HepG2 (cell line): ENCODE measurements around the gene ALDH3A2. TPM values are rescaled to one million over a fixed set of nuclear protein-coding genes. Genes with fewer than 3 reads are reported as not detected.

Source experiments
- ATAD3A ChIP-seq: sonication (generic); formaldehyde crosslinking; IDR thresholded peaks from 2 replicates; pipeline ENCODE4 v1.4.0; 2020; ENCODE audit warnings: missing genetic modification reagents
- BCL6 ChIP-seq: IDR thresholded peaks from 2 replicates; pipeline ENCODE4 v1.6.1; 2016; ENCODE audit warnings: missing genetic modification reagents, missing compliant biosample characterization
- ERF ChIP-seq: IDR thresholded peaks from 2 replicates; pipeline ENCODE4 v1.6.1; 2018; ENCODE audit warnings: missing biosample characterization, missing genetic modification reagents
- FOXJ3 ChIP-seq: sonication (generic); formaldehyde crosslinking; IDR thresholded peaks from 2 replicates; pipeline ENCODE4 v1.4.0; 2020; ENCODE audit warnings: missing genetic modification reagents, mild to moderate bottlenecking, borderline replicate concordance
- GATAD2A ChIP-seq: IDR thresholded peaks from 2 replicates; pipeline ENCODE4 v1.6.1; 2016
- MAFG ChIP-seq: sonication (generic); formaldehyde crosslinking; IDR thresholded peaks from 2 replicates; pipeline ENCODE4 v1.5.1; 2020; ENCODE audit warnings: mild to moderate bottlenecking, missing genetic modification reagents
- MED1 ChIP-seq: sonication (generic); formaldehyde crosslinking; IDR thresholded peaks from 2 replicates; pipeline ENCODE4 v1.4.0; 2020; ENCODE audit warnings: missing genetic modification reagents
- NCOA1 ChIP-seq: sonication (generic); formaldehyde crosslinking; IDR thresholded peaks from 2 replicates; pipeline ENCODE4 v1.9.0; 2021; ENCODE audit warnings: missing genetic modification reagents
- PTBP1 ChIP-seq: fragments of 200-400 bp; formaldehyde crosslinking; IDR thresholded peaks from 2 replicates; pipeline ENCODE4 v1.6.1; 2018; ENCODE audit warnings: low read length, low read depth; ENCODE audit not compliant: poor library complexity, severe bottlenecking
- REPIN1 ChIP-seq: sonication (generic); formaldehyde crosslinking; IDR thresholded peaks from 2 replicates; pipeline ENCODE4 v1.8.0; 2022; ENCODE audit warnings: missing genetic modification reagents, low read depth, mild to moderate bottlenecking, borderline replicate concordance
- SP4 ChIP-seq: sonication (generic); formaldehyde crosslinking; IDR thresholded peaks from 2 replicates; pipeline ENCODE4 v1.8.1; 2023; ENCODE audit warnings: mild to moderate bottlenecking, missing genetic modification reagents
- ZNF10 ChIP-seq: sonication (generic); formaldehyde crosslinking; IDR thresholded peaks from 2 replicates; pipeline ENCODE4 v1.4.0; 2020; ENCODE audit warnings: mild to moderate bottlenecking, low read depth, missing genetic modification reagents, borderline replicate concordance
- ZNF205 ChIP-seq: IDR thresholded peaks from 2 replicates; pipeline ENCODE4 v1.6.1; 2018; ENCODE audit warnings: missing biosample characterization, missing genetic modification reagents
- ZNF234 ChIP-seq: sonication (generic); formaldehyde crosslinking; conservative IDR thresholded peaks from 2 replicates; pipeline ENCODE4 v1.5.1; 2020; ENCODE audit warnings: mild to moderate bottlenecking, missing genetic modification reagents
- polyA plus RNA-seq, 8 experiments: library from polyadenylated mRNA; depleted of rRNA in 3 of 8; stranded (reverse) in 7 of 8; unstranded in 1 of 8; fragments of >200 nt; fragmentation: Illumina TruSeq in 4 of 8; extraction: Trizol in 4 of 8; gene quantifications; 2 replicates each; pipeline versions ENCODE4 v1.2.1 to v1.2.3, GENCODE V29; 2011 to 2016; ENCODE audit warnings: low read depth in 4 of 8, missing spikeins in 1 of 8, mixed read lengths in 1 of 8; ENCODE audit not compliant: insufficient read depth in 1 of 8
- total RNA-seq, 5 experiments: library from RNA; depleted of rRNA; stranded (reverse); fragments of >200 nt; fragmentation: Illumina TruSeq; extraction: Trizol; gene quantifications; 2 replicates each; pipeline ENCODE4 v1.2.3, GENCODE V29; 2016; ENCODE audit warnings: low read depth in 1 of 5
- TF ChIP-seq, protein P1 (sequence below): sonication (generic); formaldehyde crosslinking; conservative IDR thresholded peaks from 2 replicates; pipeline ENCODE4 v1.4.0; 2020; ENCODE audit warnings: missing genetic modification reagents
- TF ChIP-seq, protein P2 (sequence below): sonication (generic); formaldehyde crosslinking; IDR thresholded peaks from 2 replicates; pipeline ENCODE4 v1.4.0; 2020; ENCODE audit warnings: missing genetic modification reagents
- TF ChIP-seq, protein P3 (sequence below): sonication (generic); formaldehyde crosslinking; IDR thresholded peaks from 2 replicates; pipeline ENCODE4 v1.8.0; 2022; ENCODE audit warnings: mild to moderate bottlenecking, missing genetic modification reagents, borderline replicate concordance
- TF ChIP-seq, protein P4 (sequence below): sonication (generic); formaldehyde crosslinking; IDR thresholded peaks from 2 replicates; pipeline ENCODE4 v1.8.1; 2023; ENCODE audit warnings: mild to moderate bottlenecking, moderate library complexity, missing genetic modification reagents
- TF ChIP-seq, protein P5 (sequence below): sonication (generic); formaldehyde crosslinking; IDR thresholded peaks from 2 replicates; pipeline ENCODE4 v1.5.1; 2020; ENCODE audit warnings: missing genetic modification reagents, mild to moderate bottlenecking, borderline replicate concordance
- TF ChIP-seq, protein P6 (sequence below): sonication (generic); formaldehyde crosslinking; IDR thresholded peaks from 2 replicates; pipeline ENCODE4 v1.4.0; 2020; ENCODE audit warnings: missing genetic modification reagents

The ALDH3A2 gene
- total and polyA plus RNA-seq, 2 of the 13 experiments (the other 11 are each of a cell fraction or from before 2014, with no cell fraction given) = 80.8 to 180 TPM

DNA sequence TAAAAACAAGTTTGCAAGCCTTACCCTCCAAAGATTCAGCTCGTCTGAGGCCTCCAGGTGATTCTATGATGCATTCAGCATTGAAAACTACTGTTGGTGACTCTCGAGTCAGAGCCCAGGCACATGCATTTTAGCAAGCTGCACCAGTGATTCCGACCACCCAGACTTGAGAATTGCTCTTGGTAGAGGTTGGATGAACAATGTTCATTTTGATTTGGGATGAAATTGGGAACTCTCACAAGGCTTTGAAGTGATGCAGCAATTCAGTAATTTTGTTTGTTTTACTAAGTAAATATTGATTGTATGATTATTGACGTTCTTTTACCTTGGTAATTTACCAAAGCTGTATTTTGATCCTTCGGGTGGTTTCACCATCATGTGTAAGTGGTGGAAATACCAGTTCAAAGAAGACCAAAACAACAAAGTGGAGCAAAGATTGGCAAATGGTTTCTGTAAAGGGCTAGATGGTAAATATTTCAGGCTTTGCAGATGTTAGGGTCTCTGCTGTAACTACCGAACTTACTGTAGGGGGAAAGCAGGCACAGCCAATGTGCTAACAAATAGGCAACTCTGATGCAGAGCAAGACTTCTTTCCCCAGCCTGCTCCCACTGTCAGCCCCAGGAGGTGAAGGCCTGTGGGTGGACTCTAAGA is 11.8 kb downstream of the ALDH3A2 start (continued):
- TF ChIP-seq, protein P1, sequence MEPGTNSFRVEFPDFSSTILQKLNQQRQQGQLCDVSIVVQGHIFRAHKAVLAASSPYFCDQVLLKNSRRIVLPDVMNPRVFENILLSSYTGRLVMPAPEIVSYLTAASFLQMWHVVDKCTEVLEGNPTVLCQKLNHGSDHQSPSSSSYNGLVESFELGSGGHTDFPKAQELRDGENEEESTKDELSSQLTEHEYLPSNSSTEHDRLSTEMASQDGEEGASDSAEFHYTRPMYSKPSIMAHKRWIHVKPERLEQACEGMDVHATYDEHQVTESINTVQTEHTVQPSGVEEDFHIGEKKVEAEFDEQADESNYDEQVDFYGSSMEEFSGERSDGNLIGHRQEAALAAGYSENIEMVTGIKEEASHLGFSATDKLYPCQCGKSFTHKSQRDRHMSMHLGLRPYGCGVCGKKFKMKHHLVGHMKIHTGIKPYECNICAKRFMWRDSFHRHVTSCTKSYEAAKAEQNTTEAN = 0 out of 2 replicates have a peak, but pooled peaks have one; percentile 28
- TF ChIP-seq BCL6 (CRISPR knock-in tag) (peak; percentile 89), SP4 (CRISPR knock-in tag) (no peak), ATAD3A (CRISPR knock-in tag) (no peak), ERF (CRISPR knock-in tag) (peak; percentile 52; the same call in 1 of the 2 replicates), MAFG (no peak), PTBP1 (no peak), GATAD2A (CRISPR knock-in tag) (peak; percentile 98), MED1 (CRISPR knock-in tag) (peak; percentile 94), ZNF234 (no peak), ZNF10 (CRISPR knock-in tag) (no peak), REPIN1 (CRISPR knock-in tag) (peak; percentile 58; the same call in 1 of the 2 replicates), FOXJ3 (CRISPR knock-in tag) (peak; percentile 92), ZNF205 (peak; percentile 87), NCOA1 (CRISPR knock-in tag) (peak; percentile 60; the same call in 1 of the 2 replicates)
- TF ChIP-seq, protein P2, sequence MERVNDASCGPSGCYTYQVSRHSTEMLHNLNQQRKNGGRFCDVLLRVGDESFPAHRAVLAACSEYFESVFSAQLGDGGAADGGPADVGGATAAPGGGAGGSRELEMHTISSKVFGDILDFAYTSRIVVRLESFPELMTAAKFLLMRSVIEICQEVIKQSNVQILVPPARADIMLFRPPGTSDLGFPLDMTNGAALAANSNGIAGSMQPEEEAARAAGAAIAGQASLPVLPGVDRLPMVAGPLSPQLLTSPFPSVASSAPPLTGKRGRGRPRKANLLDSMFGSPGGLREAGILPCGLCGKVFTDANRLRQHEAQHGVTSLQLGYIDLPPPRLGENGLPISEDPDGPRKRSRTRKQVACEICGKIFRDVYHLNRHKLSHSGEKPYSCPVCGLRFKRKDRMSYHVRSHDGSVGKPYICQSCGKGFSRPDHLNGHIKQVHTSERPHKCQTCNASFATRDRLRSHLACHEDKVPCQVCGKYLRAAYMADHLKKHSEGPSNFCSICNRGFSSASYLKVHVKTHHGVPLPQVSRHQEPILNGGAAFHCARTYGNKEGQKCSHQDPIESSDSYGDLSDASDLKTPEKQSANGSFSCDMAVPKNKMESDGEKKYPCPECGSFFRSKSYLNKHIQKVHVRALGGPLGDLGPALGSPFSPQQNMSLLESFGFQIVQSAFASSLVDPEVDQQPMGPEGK (CRISPR knock-in tag) = peak; percentile 49; the same call in 1 of the 2 replicates
- TF ChIP-seq, protein P3, sequence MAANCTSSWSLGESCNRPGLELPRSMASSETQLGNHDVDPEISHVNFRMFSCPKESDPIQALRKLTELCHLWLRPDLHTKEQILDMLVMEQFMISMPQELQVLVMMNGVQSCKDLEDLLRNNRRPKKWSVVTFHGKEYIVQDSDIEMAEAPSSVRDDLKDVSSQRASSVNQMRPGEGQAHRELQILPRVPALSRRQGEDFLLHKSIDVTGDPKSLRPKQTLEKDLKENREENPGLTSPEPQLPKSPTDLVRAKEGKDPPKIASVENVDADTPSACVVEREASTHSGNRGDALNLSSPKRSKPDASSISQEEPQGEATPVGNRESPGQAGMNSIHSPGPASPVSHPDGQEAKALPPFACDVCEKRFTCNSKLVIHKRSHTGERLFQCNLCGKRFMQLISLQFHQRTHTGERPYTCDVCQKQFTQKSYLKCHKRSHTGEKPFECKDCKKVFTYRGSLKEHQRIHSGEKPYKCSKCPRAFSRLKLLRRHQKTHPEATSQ (CRISPR knock-in tag) = no peak
- TF ChIP-seq, protein P4, sequence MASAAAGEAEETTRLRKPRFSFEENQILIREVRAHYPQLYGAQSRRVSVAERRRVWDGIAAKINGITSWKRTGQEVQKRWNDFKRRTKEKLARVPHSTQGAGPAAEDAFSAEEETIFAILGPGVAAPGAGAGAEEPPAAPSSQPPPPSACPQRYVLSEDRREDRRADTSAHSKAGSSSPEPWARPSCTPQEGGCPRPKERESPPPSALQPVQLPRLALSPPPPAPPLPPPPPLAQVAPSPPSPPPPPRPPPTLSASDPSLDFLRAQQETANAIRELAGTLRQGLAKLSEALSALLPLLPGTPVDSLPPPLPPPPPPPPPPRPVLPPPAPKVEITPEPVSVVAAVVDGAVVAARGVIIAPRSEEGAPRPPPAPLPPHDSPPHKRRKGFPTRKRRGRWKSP (CRISPR knock-in tag) = peak; percentile 69; the same call in 1 of the 2 replicates
- TF ChIP-seq, protein P5, sequence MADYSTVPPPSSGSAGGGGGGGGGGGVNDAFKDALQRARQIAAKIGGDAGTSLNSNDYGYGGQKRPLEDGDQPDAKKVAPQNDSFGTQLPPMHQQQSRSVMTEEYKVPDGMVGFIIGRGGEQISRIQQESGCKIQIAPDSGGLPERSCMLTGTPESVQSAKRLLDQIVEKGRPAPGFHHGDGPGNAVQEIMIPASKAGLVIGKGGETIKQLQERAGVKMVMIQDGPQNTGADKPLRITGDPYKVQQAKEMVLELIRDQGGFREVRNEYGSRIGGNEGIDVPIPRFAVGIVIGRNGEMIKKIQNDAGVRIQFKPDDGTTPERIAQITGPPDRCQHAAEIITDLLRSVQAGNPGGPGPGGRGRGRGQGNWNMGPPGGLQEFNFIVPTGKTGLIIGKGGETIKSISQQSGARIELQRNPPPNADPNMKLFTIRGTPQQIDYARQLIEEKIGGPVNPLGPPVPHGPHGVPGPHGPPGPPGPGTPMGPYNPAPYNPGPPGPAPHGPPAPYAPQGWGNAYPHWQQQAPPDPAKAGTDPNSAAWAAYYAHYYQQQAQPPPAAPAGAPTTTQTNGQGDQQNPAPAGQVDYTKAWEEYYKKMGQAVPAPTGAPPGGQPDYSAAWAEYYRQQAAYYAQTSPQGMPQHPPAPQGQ (CRISPR knock-in tag) = no peak; the same call in 1 of the 2 replicates
- TF ChIP-seq, protein P6, sequence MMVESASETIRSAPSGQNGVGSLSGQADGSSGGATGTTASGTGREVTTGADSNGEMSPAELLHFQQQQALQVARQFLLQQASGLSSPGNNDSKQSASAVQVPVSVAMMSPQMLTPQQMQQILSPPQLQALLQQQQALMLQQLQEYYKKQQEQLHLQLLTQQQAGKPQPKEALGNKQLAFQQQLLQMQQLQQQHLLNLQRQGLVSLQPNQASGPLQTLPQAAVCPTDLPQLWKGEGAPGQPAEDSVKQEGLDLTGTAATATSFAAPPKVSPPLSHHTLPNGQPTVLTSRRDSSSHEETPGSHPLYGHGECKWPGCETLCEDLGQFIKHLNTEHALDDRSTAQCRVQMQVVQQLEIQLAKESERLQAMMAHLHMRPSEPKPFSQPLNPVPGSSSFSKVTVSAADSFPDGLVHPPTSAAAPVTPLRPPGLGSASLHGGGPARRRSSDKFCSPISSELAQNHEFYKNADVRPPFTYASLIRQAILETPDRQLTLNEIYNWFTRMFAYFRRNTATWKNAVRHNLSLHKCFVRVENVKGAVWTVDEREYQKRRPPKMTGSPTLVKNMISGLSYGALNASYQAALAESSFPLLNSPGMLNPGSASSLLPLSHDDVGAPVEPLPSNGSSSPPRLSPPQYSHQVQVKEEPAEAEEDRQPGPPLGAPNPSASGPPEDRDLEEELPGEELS (CRISPR knock-in tag) = peak; percentile 91
